ENCODE data around the gene PPP6R2.

The PPP6R2 gene

GRCh38 chr22:50482107-50483074 lies 139.3 kb downstream of the PPP6R2 start:
- Histone ChIP-seq H3K4me3 (ENCODE audit: low read depth, low read length, poor library complexity, severe bottlenecking) (peak overlapping the region; percentile 50), H3K9ac (ENCODE audit: low read length) (peak overlapping the region; percentile 32), H3K79me2 (ENCODE audit: insufficient read depth, low read length) (no peaks in the 10 kb centered on the region), H3K27me3 (ENCODE audit: insufficient read depth, low read length) (peaks cover 4% of the 10 kb centered on the region; the same call in 1 of the 2 replicates), H2AFZ (ENCODE audit: low read length) (no peak overlapping the region), H3K4me2 (ENCODE audit: low read length) (peak overlapping the region; percentile 64), H3F3A (ENCODE audit: insufficient read depth, low read length) (no peaks in the 10 kb centered on the region), H3K4me1 (ENCODE audit: insufficient read depth, low read length, severe bottlenecking) (peaks cover 27% of the 10 kb centered on the region), H3K9me3 (ENCODE audit: low read length) (no peaks in the 10 kb centered on the region), H3K27ac (ENCODE audit: low read depth, low read length, poor library complexity, severe bottlenecking) (no peak overlapping the region), H3K36me3 (ENCODE audit: insufficient read depth, low read length) (no peaks in the 10 kb centered on the region), H3K9me2 (ENCODE audit: low read depth, low read length) (no peaks in the 10 kb centered on the region), H4K20me1 (ENCODE audit: insufficient read depth, low read length) (no peaks in the 10 kb centered on the region)
- TF ChIP-seq CTCF (IDR thresholded peaks at IDR 0.05; ENCODE audit: low read length) (no peak), EZH2 (IDR thresholded peaks at IDR 0.05; ENCODE audit: borderline replicate concordance, low read length) (no peak)

GRCh38 chr22:50483106-50483505 lies 140.0 kb downstream of the PPP6R2 start:
- Histone ChIP-seq H3K9me3 (ENCODE audit: low read length) (no peaks in the 10 kb centered on the region), H3F3A (ENCODE audit: insufficient read depth, low read length) (no peaks in the 10 kb centered on the region), H3K79me2 (ENCODE audit: insufficient read depth, low read length) (no peaks in the 10 kb centered on the region), H2AFZ (ENCODE audit: low read length) (no peak overlapping the region), H3K27ac (ENCODE audit: low read depth, low read length, poor library complexity, severe bottlenecking) (no peak overlapping the region), H3K36me3 (ENCODE audit: insufficient read depth, low read length) (no peaks in the 10 kb centered on the region), H3K4me1 (ENCODE audit: insufficient read depth, low read length, severe bottlenecking) (peaks cover 28% of the 10 kb centered on the region), H3K9ac (ENCODE audit: low read length) (no peak overlapping the region), H3K4me2 (ENCODE audit: low read length) (no peak overlapping the region), H3K4me3 (ENCODE audit: low read depth, low read length, poor library complexity, severe bottlenecking) (no peak overlapping the region), H3K9me2 (ENCODE audit: low read depth, low read length) (no peaks in the 10 kb centered on the region), H3K27me3 (ENCODE audit: insufficient read depth, low read length) (peaks cover 4% of the 10 kb centered on the region; the same call in 1 of the 2 replicates), H4K20me1 (ENCODE audit: insufficient read depth, low read length) (no peaks in the 10 kb centered on the region)
- TF ChIP-seq EZH2 (IDR thresholded peaks at IDR 0.05; ENCODE audit: borderline replicate concordance, low read length) = no peak
- no peak for TF ChIP-seq CTCF (IDR thresholded peaks at IDR 0.05; ENCODE audit: low read length)

GRCh38 chr22:50483556-50483955 lies 140.4 kb downstream of the PPP6R2 start:
- no peak for TF ChIP-seq CTCF (IDR thresholded peaks at IDR 0.05; ENCODE audit: low read length)
- TF ChIP-seq EZH2 (IDR thresholded peaks at IDR 0.05; ENCODE audit: borderline replicate concordance, low read length) = no peak
- Histone ChIP-seq H3K4me1 (ENCODE audit: insufficient read depth, low read length, severe bottlenecking) (peaks cover 28% of the 10 kb centered on the region), H3K9ac (ENCODE audit: low read length) (no peak overlapping the region), H3K9me2 (ENCODE audit: low read depth, low read length) (no peaks in the 10 kb centered on the region), H3F3A (ENCODE audit: insufficient read depth, low read length) (no peaks in the 10 kb centered on the region), H4K20me1 (ENCODE audit: insufficient read depth, low read length) (no peaks in the 10 kb centered on the region), H3K4me3 (ENCODE audit: low read depth, low read length, poor library complexity, severe bottlenecking) (no peak overlapping the region), H3K27ac (ENCODE audit: low read depth, low read length, poor library complexity, severe bottlenecking) (no peak overlapping the region), H3K9me3 (ENCODE audit: low read length) (no peaks in the 10 kb centered on the region), H3K79me2 (ENCODE audit: insufficient read depth, low read length) (no peaks in the 10 kb centered on the region), H3K27me3 (ENCODE audit: insufficient read depth, low read length) (peaks cover 4% of the 10 kb centered on the region; the same call in 1 of the 2 replicates), H2AFZ (ENCODE audit: low read length) (no peak overlapping the region), H3K4me2 (ENCODE audit: low read length) (no peak overlapping the region), H3K36me3 (ENCODE audit: insufficient read depth, low read length) (no peaks in the 10 kb centered on the region)

Measured in OCI-LY1 (cell line).